ENCODE data around the gene MTERF2.
A peak's percentile ranks its signal among the peaks of the same experiment; 100 is the strongest.

Gene MTERF2

DNA sequence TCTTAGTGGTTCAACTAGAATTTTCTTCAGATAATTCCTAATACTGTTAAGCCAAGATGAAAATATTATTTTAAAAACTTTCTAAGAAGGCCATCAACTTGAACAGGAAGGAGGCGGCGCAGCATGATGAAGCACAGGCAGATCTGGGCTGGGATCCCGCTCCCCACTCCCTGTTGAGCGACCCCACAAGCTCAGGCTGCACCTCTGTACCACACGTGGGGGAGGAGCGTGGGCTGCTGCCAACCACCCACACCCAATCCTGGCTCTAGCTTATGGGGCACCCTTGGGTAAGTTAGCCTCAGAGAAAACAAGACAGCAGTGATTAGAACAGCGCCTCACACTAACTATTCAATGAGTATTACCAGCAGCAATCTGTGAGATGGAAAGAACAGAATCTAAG is 6.0 kb downstream of the MTERF2 start:
- H3K27ac ChIP-seq (ENCODE audit: extremely low read depth, low read depth, low read length) = no peak overlapping the region
- H3K4me1 ChIP-seq (ENCODE audit: control insufficient read depth, insufficient read depth, low read length) = peaks cover 7% of the 10 kb centered on the region; the same call in 1 of the 2 replicates
- H3K36me3 ChIP-seq (ENCODE audit: control insufficient read depth in 2 of 2, insufficient read depth in 1 of 2, low read length in 2 of 2) = peaks cover 11 to 35% of the 10 kb centered on the region in 2 experiments
- no peaks in the 10 kb centered on the region for H3K9me3 ChIP-seq (ENCODE audit: control insufficient read depth, insufficient read depth, low read depth, low read length)
- CTCF ChIA-PET = interaction anchor here (1.3 kb wide), 1 partner anchor 111 kb away, joined by 4 read pairs; no protein-coding TSS in a partner anchor
- TF ChIP-seq ZNF837 (tag by site-specific recombination; IDR thresholded peaks at IDR 0.05) = no peak
- TF ChIP-seq EGR2 (tag by site-specific recombination; IDR thresholded peaks at IDR 0.05; ENCODE audit: low read depth) = peak; percentile 52
- no peak for TF ChIP-seq ZNF140 (tag by site-specific recombination; IDR thresholded peaks at IDR 0.05)
- TF ChIP-seq ZNF561 (tag by site-specific recombination; IDR thresholded peaks at IDR 0.05; ENCODE audit: borderline replicate concordance) = no peak
- no peak for TF ChIP-seq GLI4 (tag by site-specific recombination; IDR thresholded peaks at IDR 0.05)
- TF ChIP-seq KLF16 (tag by site-specific recombination; IDR thresholded peaks at IDR 0.05) = no peak
- peak; percentile 89 for TF ChIP-seq ZFHX2 (tag by site-specific recombination; conservative IDR thresholded peaks at IDR 0.05)
- TF ChIP-seq ZNF16 (tag by site-specific recombination; IDR thresholded peaks at IDR 0.05; ENCODE audit: low read depth) = no peak
- TF ChIP-seq SP3 (tag by site-specific recombination; IDR thresholded peaks at IDR 0.05) = no peak
- no peak for TF ChIP-seq ZNF426 (tag by site-specific recombination; IDR thresholded peaks at IDR 0.05)
- no peak for TF ChIP-seq ZSCAN30 (tag by site-specific recombination; IDR thresholded peaks at IDR 0.05)
- no peak for TF ChIP-seq ATF2 (tag by site-specific recombination; IDR thresholded peaks at IDR 0.05; ENCODE audit: low read depth)
- no peak for TF ChIP-seq ZNF341 (tag by site-specific recombination; IDR thresholded peaks at IDR 0.05; ENCODE audit: low read depth)
- no peak for TF ChIP-seq ZSCAN5A (tag by site-specific recombination; IDR thresholded peaks at IDR 0.05)
- TF ChIP-seq ZNF121 (tag by site-specific recombination; IDR thresholded peaks at IDR 0.05) = no peak
- POLR2A ChIA-PET = interaction anchor here (0.9 kb wide), 1 partner anchor 25 kb away, joined by 4 read pairs; the partner anchor contains the start of gene TMEM263
- no peak overlapping the region for H3K4me3 ChIP-seq (ENCODE audit: low read depth, low read length)

- TF ChIP-seq PRDM6 (tag by site-specific recombination; IDR thresholded peaks at IDR 0.05) (peak; percentile 72), ZNF10 (tag by site-specific recombination; IDR thresholded peaks at IDR 0.05) (peak; percentile 53; the same call in 1 of the 2 replicates), ZNF341 (tag by site-specific recombination; IDR thresholded peaks at IDR 0.05; ENCODE audit: low read depth) (no peak), ZNF600 (tag by site-specific recombination; IDR thresholded peaks at IDR 0.05) (peak; percentile 85), ZBTB17 (tag by site-specific recombination; IDR thresholded peaks at IDR 0.05) (peak; percentile 54)
- peaks cover 7% of the 10 kb centered on the region; the same call in 1 of the 2 replicates for H3K4me1 ChIP-seq (ENCODE audit: control insufficient read depth, insufficient read depth, low read length)
- no peak overlapping the region for H3K27ac ChIP-seq (ENCODE audit: extremely low read depth, low read depth, low read length)
- CTCF ChIA-PET = interaction anchor here (1.9 kb wide), 1 partner anchor 9 kb away, joined by 5 read pairs; the partner anchor contains the start of gene MTERF2
- no peaks in the 10 kb centered on the region for H3K9me3 ChIP-seq (ENCODE audit: control insufficient read depth, insufficient read depth, low read depth, low read length)
- POLR2A ChIA-PET = interaction anchor here (2.8 to 3.5 kb wide), 2 partner anchors 9 to 22 kb away, joined by 15 to 23 read pairs; partner anchors contain the start of genes MTERF2 and TMEM263
- H3K36me3 ChIP-seq (ENCODE audit: control insufficient read depth in 2 of 2, insufficient read depth in 1 of 2, low read length in 2 of 2) = peaks cover under 1 to 12% of the 10 kb centered on the region in 2 experiments; a peak in 2 of 3 replicates
- H3K4me3 ChIP-seq (ENCODE audit: low read depth, low read length) = no peak overlapping the region
Measured at GRCh38 chr12:106978035-106978800, 8.7 kb downstream of the MTERF2 start.

Measured in HEK293 (cell line).